ENCODE measurements around the gene PPP1R1C. TPM values are rescaled to one million over a fixed set of nuclear protein-coding genes. Genes with fewer than 3 reads are reported as not detected.
"Not testable (repeated sequence)": the region's sequence is repeated elsewhere in the genome, so short reads cannot be mapped to it uniquely, and the experiment has no call there.

The PPP1R1C gene
- total and polyA plus RNA-seq, 4 donors = 7.8 to 27.3 (median 9.7) TPM

GRCh38 chr2:181952404-181953226, 33.0 kb upstream of the PPP1R1C start:
- no peak for DNase-seq (ENCODE audit: low read depth in 4 of 6, low spot score in 6 of 6)
- H3K4me3 ChIP-seq (ENCODE audit: low read depth, low read length) = no peak overlapping the region
- H3K27ac ChIP-seq (ENCODE audit: low read depth, low read length) = no peak overlapping the region
- WGBS (ENCODE audit: insufficient coverage) = no CpG with 5 or more reads among the region's 1 CpG
- H3K36me3 ChIP-seq (ENCODE audit: control insufficient read depth, insufficient read depth, low read length) = no peaks in the 10 kb centered on the region
- no peaks in the 10 kb centered on the region for H3K9me3 ChIP-seq (ENCODE audit: control insufficient read depth, insufficient read depth, low read length)
- H3K27me3 ChIP-seq (ENCODE audit: control insufficient read depth, insufficient read depth, low read length) = no peaks in the 10 kb centered on the region
- H3K4me1 ChIP-seq (ENCODE audit: control insufficient read depth, insufficient read depth, low read length) = no peaks in the 10 kb centered on the region

GRCh38 chr2:181953881-181954537, 31.6 kb upstream of the PPP1R1C start:
- H3K27ac ChIP-seq (ENCODE audit: low read depth, low read length) = no peak overlapping the region
- H3K4me3 ChIP-seq (ENCODE audit: low read depth, low read length) = peak overlapping the region; percentile 32
- 0% methylated on average over 6 of the region's 19 CpGs for WGBS (ENCODE audit: insufficient coverage)
- H3K36me3 ChIP-seq (ENCODE audit: control insufficient read depth, insufficient read depth, low read length) = no peaks in the 10 kb centered on the region
- H3K4me1 ChIP-seq (ENCODE audit: control insufficient read depth, insufficient read depth, low read length) = no peaks in the 10 kb centered on the region
- H3K9me3 ChIP-seq (ENCODE audit: control insufficient read depth, insufficient read depth, low read length) = no peaks in the 10 kb centered on the region
- DNase-seq (ENCODE audit: low read depth in 4 of 6, low spot score in 6 of 6) = peak; percentile 19 to 85 (median 50)
- no peaks in the 10 kb centered on the region for H3K27me3 ChIP-seq (ENCODE audit: control insufficient read depth, insufficient read depth, low read length)

GRCh38 chr2:181954538-181954883, 31.1 kb upstream of the PPP1R1C start:
- DNase-seq (ENCODE audit: low read depth in 4 of 6, low spot score in 6 of 6) = no peak
- Histone ChIP-seq H3K4me1 (ENCODE audit: control insufficient read depth, insufficient read depth, low read length) (no peaks in the 10 kb centered on the region), H3K27ac (ENCODE audit: low read depth, low read length) (no peak overlapping the region), H3K27me3 (ENCODE audit: control insufficient read depth, insufficient read depth, low read length) (no peaks in the 10 kb centered on the region), H3K36me3 (ENCODE audit: control insufficient read depth, insufficient read depth, low read length) (no peaks in the 10 kb centered on the region), H3K9me3 (ENCODE audit: control insufficient read depth, insufficient read depth, low read length) (no peaks in the 10 kb centered on the region), H3K4me3 (ENCODE audit: low read depth, low read length) (peak overlapping the region; percentile 32)
- 0% methylated on average over 2 of the region's 4 CpGs for WGBS (ENCODE audit: insufficient coverage)

GRCh38 chr2:181955010-181955409, 30.6 kb upstream of the PPP1R1C start:
- Histone ChIP-seq H3K27me3 (ENCODE audit: control insufficient read depth, insufficient read depth, low read length) (no peaks in the 10 kb centered on the region), H3K36me3 (ENCODE audit: control insufficient read depth, insufficient read depth, low read length) (no peaks in the 10 kb centered on the region), H3K9me3 (ENCODE audit: control insufficient read depth, insufficient read depth, low read length) (no peaks in the 10 kb centered on the region), H3K4me3 (ENCODE audit: low read depth, low read length) (no peak overlapping the region), H3K27ac (ENCODE audit: low read depth, low read length) (no peak overlapping the region), H3K4me1 (ENCODE audit: control insufficient read depth, insufficient read depth, low read length) (no peaks in the 10 kb centered on the region)
- no peak for DNase-seq (ENCODE audit: low read depth in 4 of 6, low spot score in 6 of 6)
- no CpG with 5 or more reads among the region's 1 CpG for WGBS (ENCODE audit: insufficient coverage)

GRCh38 chr2:181955866-181956265, 29.8 kb upstream of the PPP1R1C start:
- not testable (repeated sequence) for H3K4me1 ChIP-seq (ENCODE audit: control insufficient read depth, insufficient read depth, low read length); H3K27me3 ChIP-seq (ENCODE audit: control insufficient read depth, insufficient read depth, low read length); DNase-seq (ENCODE audit: low read depth in 4 of 6, low spot score in 6 of 6); H3K36me3 ChIP-seq (ENCODE audit: control insufficient read depth, insufficient read depth, low read length); H3K4me3 ChIP-seq (ENCODE audit: low read depth, low read length); H3K27ac ChIP-seq (ENCODE audit: low read depth, low read length); H3K9me3 ChIP-seq (ENCODE audit: control insufficient read depth, insufficient read depth, low read length)
- no CpG with 5 or more reads among the region's 3 CpGs for WGBS (ENCODE audit: insufficient coverage)

GRCh38 chr2:181957668-181958067, 28.0 kb upstream of the PPP1R1C start:
- no peak overlapping the region for H3K4me3 ChIP-seq (ENCODE audit: low read depth, low read length)
- no peaks in the 10 kb centered on the region for H3K27me3 ChIP-seq (ENCODE audit: control insufficient read depth, insufficient read depth, low read length)
- no peak for DNase-seq (ENCODE audit: low read depth in 4 of 6, low spot score in 6 of 6)
- H3K4me1 ChIP-seq (ENCODE audit: control insufficient read depth, insufficient read depth, low read length) = no peaks in the 10 kb centered on the region
- WGBS (ENCODE audit: insufficient coverage) = 83% methylated on average over 3 of the region's 4 CpGs
- no peaks in the 10 kb centered on the region for H3K36me3 ChIP-seq (ENCODE audit: control insufficient read depth, insufficient read depth, low read length)
- H3K27ac ChIP-seq (ENCODE audit: low read depth, low read length) = no peak overlapping the region
- no peaks in the 10 kb centered on the region for H3K9me3 ChIP-seq (ENCODE audit: control insufficient read depth, insufficient read depth, low read length)

- no peak for DNase-seq (ENCODE audit: low read depth in 4 of 6, low spot score in 6 of 6)
- Histone ChIP-seq H3K4me3 (ENCODE audit: low read depth, low read length) (no peak overlapping the region), H3K9me3 (ENCODE audit: control insufficient read depth, insufficient read depth, low read length) (no peaks in the 10 kb centered on the region), H3K4me1 (ENCODE audit: control insufficient read depth, insufficient read depth, low read length) (no peaks in the 10 kb centered on the region), H3K36me3 (ENCODE audit: control insufficient read depth, insufficient read depth, low read length) (no peaks in the 10 kb centered on the region), H3K27me3 (ENCODE audit: control insufficient read depth, insufficient read depth, low read length) (no peaks in the 10 kb centered on the region), H3K27ac (ENCODE audit: low read depth, low read length) (no peak overlapping the region)
- WGBS (ENCODE audit: insufficient coverage) = no CpG with 5 or more reads among the region's 1 CpG
Observed at GRCh38 chr2:181958726-181959125, 26.9 kb upstream of the PPP1R1C start.

- Histone ChIP-seq H3K27me3 (ENCODE audit: control insufficient read depth, insufficient read depth, low read length) (no peaks in the 10 kb centered on the region), H3K36me3 (ENCODE audit: control insufficient read depth, insufficient read depth, low read length) (no peaks in the 10 kb centered on the region), H3K27ac (ENCODE audit: low read depth, low read length) (no peak overlapping the region), H3K4me1 (ENCODE audit: control insufficient read depth, insufficient read depth, low read length) (no peaks in the 10 kb centered on the region), H3K4me3 (ENCODE audit: low read depth, low read length) (no peak overlapping the region), H3K9me3 (ENCODE audit: control insufficient read depth, insufficient read depth, low read length) (peaks cover 1% of the 10 kb centered on the region)
- no peak for DNase-seq (ENCODE audit: low read depth in 4 of 6, low spot score in 6 of 6)
Observed at GRCh38 chr2:181959508-181959907, 26.1 kb upstream of the PPP1R1C start.

GRCh38 chr2:181961167-181961566, 24.5 kb upstream of the PPP1R1C start:
- H3K36me3 ChIP-seq (ENCODE audit: control insufficient read depth, insufficient read depth, low read length); H3K4me1 ChIP-seq (ENCODE audit: control insufficient read depth, insufficient read depth, low read length); H3K9me3 ChIP-seq (ENCODE audit: control insufficient read depth, insufficient read depth, low read length); H3K27ac ChIP-seq (ENCODE audit: low read depth, low read length); DNase-seq (ENCODE audit: low read depth in 4 of 6, low spot score in 6 of 6); H3K4me3 ChIP-seq (ENCODE audit: low read depth, low read length); H3K27me3 ChIP-seq (ENCODE audit: control insufficient read depth, insufficient read depth, low read length): not testable (repeated sequence)
- WGBS (ENCODE audit: insufficient coverage) = 96% methylated on average over 8 of the region's 8 CpGs

GRCh38 chr2:181962142-181962541, 23.5 kb upstream of the PPP1R1C start:
- Histone ChIP-seq H3K27ac (ENCODE audit: low read depth, low read length) (no peak overlapping the region), H3K4me3 (ENCODE audit: low read depth, low read length) (no peak overlapping the region), H3K27me3 (ENCODE audit: control insufficient read depth, insufficient read depth, low read length) (no peaks in the 10 kb centered on the region), H3K9me3 (ENCODE audit: control insufficient read depth, insufficient read depth, low read length) (peaks cover 1% of the 10 kb centered on the region), H3K36me3 (ENCODE audit: control insufficient read depth, insufficient read depth, low read length) (no peaks in the 10 kb centered on the region), H3K4me1 (ENCODE audit: control insufficient read depth, insufficient read depth, low read length) (no peaks in the 10 kb centered on the region)
- 98% methylated on average over 20 of the region's 20 CpGs for WGBS (ENCODE audit: insufficient coverage)
- DNase-seq (ENCODE audit: low read depth in 4 of 6, low spot score in 6 of 6) = no peak
